Activated T-helper 17 cell treated with anti-CD3 and anti-CD28 coated beads, Interleukin-2, amount 50 U/mL, for 72 hours (primary cell): ENCODE data around the gene MNDA. TPM values are rescaled to one million over a fixed set of nuclear protein-coding genes. Genes with fewer than 3 reads are reported as not detected.
A peak's percentile ranks its signal among the peaks of the same experiment; 100 is the strongest.

Experiments
- ATAC-seq: fragments of 150-1000 bp; cut with Tn5 transposase; replicated peaks from 2 replicates; pipeline ENCODE4 v1.10.0; 2021; ENCODE audit warnings: mild to moderate bottlenecking, moderate library complexity
- H3K27ac Mint-ChIP-seq: one replicate; pipeline ENCODE4 v1.8.0; 2022; ENCODE audit warnings: mixed read lengths
- H3K27me3 Mint-ChIP-seq: one replicate; pipeline ENCODE4 v1.8.0; 2022; ENCODE audit warnings: mixed read lengths
- H3K36me3 Mint-ChIP-seq: one replicate; pipeline ENCODE4 v1.8.0; 2022; ENCODE audit warnings: low read depth, mild to moderate bottlenecking, mixed read lengths
- H3K4me1 Mint-ChIP-seq: one replicate; pipeline ENCODE4 v1.8.0; 2022; ENCODE audit warnings: mixed read lengths
- H3K4me3 Mint-ChIP-seq: one replicate; pipeline ENCODE4 v1.8.0; 2022; ENCODE audit warnings: mild to moderate bottlenecking, mixed read lengths
- H3K9me3 Mint-ChIP-seq: one replicate; pipeline ENCODE4 v1.8.0; 2022; ENCODE audit warnings: mixed read lengths
- total RNA-seq, 2 donors: library from RNA; stranded (reverse); gene quantifications; one replicate each; pipeline ENCODE4 v1.2.3, GENCODE V29; 2022

MNDA gene
- total RNA-seq, result not detected

- H3K27me3 Mint-ChIP-seq, result no peaks in the 10 kb centered on the region
- ATAC-seq, result no peak
- H3K4me1 Mint-ChIP-seq, result peaks cover 9% of the 10 kb centered on the region
- peak within 1 kb of the TSS; percentile 57 for H3K4me3 Mint-ChIP-seq
- H3K27ac Mint-ChIP-seq, result peak within 1 kb of the TSS; percentile 53
- H3K36me3 Mint-ChIP-seq, result no peaks in the 10 kb centered on the region
- peaks cover 9% of the 10 kb centered on the region for H3K9me3 Mint-ChIP-seq
Measured at GRCh38 chr1:158830904-158831507, at the start of gene MNDA. MNDA (plus strand) TSS chr1:158831351; CDS start chr1:158842154, 10,803 bp downstream.

- H3K4me3 Mint-ChIP-seq, result no peak overlapping the region
- no peaks in the 10 kb centered on the region for H3K27me3 Mint-ChIP-seq
- no peak overlapping the region for H3K27ac Mint-ChIP-seq
- no peaks in the 10 kb centered on the region for H3K9me3 Mint-ChIP-seq
- ATAC-seq, result peak; percentile 50
- no peaks in the 10 kb centered on the region for H3K4me1 Mint-ChIP-seq
- H3K36me3 Mint-ChIP-seq, result no peaks in the 10 kb centered on the region
Measured at GRCh38 chr1:158793604-158794003, 37.5 kb upstream of the MNDA start.

GRCh38 chr1:158794247-158794646 is 36.9 kb upstream of the MNDA start:
- H3K4me1 Mint-ChIP-seq, result no peaks in the 10 kb centered on the region
- ATAC-seq, result no peak
- H3K9me3 Mint-ChIP-seq, result no peaks in the 10 kb centered on the region
- no peak overlapping the region for H3K4me3 Mint-ChIP-seq
- H3K36me3 Mint-ChIP-seq, result no peaks in the 10 kb centered on the region
- no peak overlapping the region for H3K27ac Mint-ChIP-seq
- H3K27me3 Mint-ChIP-seq, result no peaks in the 10 kb centered on the region

GRCh38 chr1:158798531-158798930 is 32.6 kb upstream of the MNDA start:
- Mint-ChIP-seq H3K9me3 (no peaks in the 10 kb centered on the region), H3K27ac (no peak overlapping the region), H3K4me1 (no peaks in the 10 kb centered on the region), H3K36me3 (no peaks in the 10 kb centered on the region), H3K27me3 (peaks cover 10% of the 10 kb centered on the region), H3K4me3 (no peak overlapping the region)
- ATAC-seq, result no peak

GRCh38 chr1:158799689-158800088 is 31.5 kb upstream of the MNDA start:
- Mint-ChIP-seq H3K4me1 (no peaks in the 10 kb centered on the region), H3K4me3 (no peak overlapping the region), H3K27me3 (peaks cover 11% of the 10 kb centered on the region), H3K9me3 (no peaks in the 10 kb centered on the region), H3K27ac (no peak overlapping the region), H3K36me3 (no peaks in the 10 kb centered on the region)
- ATAC-seq, result peak; percentile 98

- no peaks in the 10 kb centered on the region for H3K36me3 Mint-ChIP-seq
- H3K9me3 Mint-ChIP-seq, result no peaks in the 10 kb centered on the region
- no peaks in the 10 kb centered on the region for H3K4me1 Mint-ChIP-seq
- H3K27ac Mint-ChIP-seq, result no peak overlapping the region
- no peak for ATAC-seq
- peaks cover 11% of the 10 kb centered on the region for H3K27me3 Mint-ChIP-seq
- no peak overlapping the region for H3K4me3 Mint-ChIP-seq
Measured at GRCh38 chr1:158800526-158800925, 30.6 kb upstream of the MNDA start.

- no peaks in the 10 kb centered on the region for H3K9me3 Mint-ChIP-seq
- H3K4me3 Mint-ChIP-seq, result no peak overlapping the region
- H3K27me3 Mint-ChIP-seq, result peaks cover 11% of the 10 kb centered on the region
- H3K4me1 Mint-ChIP-seq, result no peaks in the 10 kb centered on the region
- no peak overlapping the region for H3K27ac Mint-ChIP-seq
- ATAC-seq, result no peak
- H3K36me3 Mint-ChIP-seq, result no peaks in the 10 kb centered on the region
Measured at GRCh38 chr1:158801396-158801795, 29.8 kb upstream of the MNDA start.

- H3K4me3 Mint-ChIP-seq, result no peak overlapping the region
- no peaks in the 10 kb centered on the region for H3K9me3 Mint-ChIP-seq
- no peak overlapping the region for H3K27ac Mint-ChIP-seq
- H3K4me1 Mint-ChIP-seq, result no peaks in the 10 kb centered on the region
- peaks cover 11% of the 10 kb centered on the region for H3K27me3 Mint-ChIP-seq
- no peak for ATAC-seq
- H3K36me3 Mint-ChIP-seq, result no peaks in the 10 kb centered on the region
Measured at GRCh38 chr1:158803678-158804077, 27.5 kb upstream of the MNDA start.

GRCh38 chr1:158806916-158807536 is 24.1 kb upstream of the MNDA start:
- Mint-ChIP-seq H3K27ac (no peak overlapping the region), H3K9me3 (no peaks in the 10 kb centered on the region), H3K36me3 (no peaks in the 10 kb centered on the region), H3K4me3 (no peak overlapping the region), H3K27me3 (peaks cover 3% of the 10 kb centered on the region), H3K4me1 (no peaks in the 10 kb centered on the region)
- ATAC-seq, result no peak

- no peak overlapping the region for H3K27ac Mint-ChIP-seq
- no peaks in the 10 kb centered on the region for H3K4me1 Mint-ChIP-seq
- H3K9me3 Mint-ChIP-seq, result no peaks in the 10 kb centered on the region
- no peaks in the 10 kb centered on the region for H3K27me3 Mint-ChIP-seq
- no peak overlapping the region for H3K4me3 Mint-ChIP-seq
- H3K36me3 Mint-ChIP-seq, result no peaks in the 10 kb centered on the region
- no peak for ATAC-seq
Measured at GRCh38 chr1:158809256-158809655, 21.9 kb upstream of the MNDA start.

- H3K27ac Mint-ChIP-seq, result no peak overlapping the region
- H3K36me3 Mint-ChIP-seq, result no peaks in the 10 kb centered on the region
- H3K9me3 Mint-ChIP-seq, result no peaks in the 10 kb centered on the region
- ATAC-seq, result no peak
- no peaks in the 10 kb centered on the region for H3K27me3 Mint-ChIP-seq
- H3K4me3 Mint-ChIP-seq, result no peak overlapping the region
- H3K4me1 Mint-ChIP-seq, result no peaks in the 10 kb centered on the region
Measured at GRCh38 chr1:158809862-158810261, 21.3 kb upstream of the MNDA start.

- Mint-ChIP-seq H3K4me1 (no peaks in the 10 kb centered on the region), H3K27ac (no peak overlapping the region), H3K36me3 (no peaks in the 10 kb centered on the region), H3K9me3 (no peaks in the 10 kb centered on the region), H3K27me3 (no peaks in the 10 kb centered on the region), H3K4me3 (no peak overlapping the region)
- ATAC-seq, result no peak
Measured at GRCh38 chr1:158810311-158810710, 20.8 kb upstream of the MNDA start.

GRCh38 chr1:158812336-158812735 is 18.8 kb upstream of the MNDA start:
- Mint-ChIP-seq H3K27me3 (no peaks in the 10 kb centered on the region), H3K4me3 (no peak overlapping the region), H3K36me3 (no peaks in the 10 kb centered on the region), H3K9me3 (no peaks in the 10 kb centered on the region), H3K4me1 (no peaks in the 10 kb centered on the region), H3K27ac (no peak overlapping the region)
- no peak for ATAC-seq

- no peaks in the 10 kb centered on the region for H3K4me1 Mint-ChIP-seq
- H3K27me3 Mint-ChIP-seq, result no peaks in the 10 kb centered on the region
Measured at GRCh38 chr1:158813164-158813563, 18.0 kb upstream of the MNDA start.

GRCh38 chr1:158814970-158815369 is 16.2 kb upstream of the MNDA start:
- H3K36me3 Mint-ChIP-seq, result no peaks in the 10 kb centered on the region
- no peak overlapping the region for H3K27ac Mint-ChIP-seq
- no peak for ATAC-seq
- no peaks in the 10 kb centered on the region for H3K27me3 Mint-ChIP-seq
- H3K4me3 Mint-ChIP-seq, result no peak overlapping the region
- H3K4me1 Mint-ChIP-seq, result peaks cover 16% of the 10 kb centered on the region
- no peaks in the 10 kb centered on the region for H3K9me3 Mint-ChIP-seq

More at GRCh38 chr1:158813164-158813563, 18.0 kb upstream of the MNDA start:
- no peaks in the 10 kb centered on the region for H3K36me3 Mint-ChIP-seq
- no peak for ATAC-seq
- H3K27ac Mint-ChIP-seq, result no peak overlapping the region
- no peak overlapping the region for H3K4me3 Mint-ChIP-seq
- no peaks in the 10 kb centered on the region for H3K9me3 Mint-ChIP-seq
